ENCODE measurements around the gene HSDL2. TPM values are rescaled to one million over a fixed set of nuclear protein-coding genes. Genes with fewer than 3 reads are reported as not detected.
A peak's percentile ranks its signal among the peaks of the same experiment; 100 is the strongest.
"Not testable (repeated sequence)": the region's sequence is repeated elsewhere in the genome, so short reads cannot be mapped to it uniquely, and the experiment has no call there.

Gene HSDL2
- total RNA-seq, 4 donors from 2014 or later: 43.0 to 66.5 (median 60.9) TPM

DNA sequence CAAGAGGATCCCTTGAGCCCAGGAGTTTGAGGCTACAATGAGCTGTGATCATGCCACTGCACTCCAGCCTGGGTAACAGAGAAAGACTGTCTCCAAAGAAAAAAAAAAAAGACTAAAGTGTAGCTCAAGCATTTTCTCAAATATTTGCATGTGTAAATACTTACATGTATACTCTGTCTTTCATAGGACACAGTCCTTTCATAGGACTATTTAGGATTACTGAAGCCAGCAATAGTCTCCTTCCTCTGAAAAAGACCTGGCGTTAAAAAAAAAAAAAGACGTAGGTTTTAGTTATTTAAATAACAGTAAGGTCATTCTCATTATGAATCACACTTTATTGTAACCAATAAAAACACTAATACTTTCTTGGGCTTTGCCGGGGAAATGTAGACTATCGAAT is 29.9 kb downstream of the HSDL2 start:
- no peak overlapping the region for H3K27ac ChIP-seq
- peaks cover 0 to 61% of the 10 kb centered on the region in 2 donors for H3K36me3 ChIP-seq
- no peak overlapping the region for H3K4me3 ChIP-seq
- H3K27me3 ChIP-seq: no peaks in the 10 kb centered on the region
- no peaks in the 10 kb centered on the region for H3K9me3 ChIP-seq
- 72 to 97% methylated on average over 4 of the region's 4 CpGs for WGBS, 2 donors (ENCODE audit: low coverage in 1 of 2)
- TF ChIP-seq, protein P1, sequence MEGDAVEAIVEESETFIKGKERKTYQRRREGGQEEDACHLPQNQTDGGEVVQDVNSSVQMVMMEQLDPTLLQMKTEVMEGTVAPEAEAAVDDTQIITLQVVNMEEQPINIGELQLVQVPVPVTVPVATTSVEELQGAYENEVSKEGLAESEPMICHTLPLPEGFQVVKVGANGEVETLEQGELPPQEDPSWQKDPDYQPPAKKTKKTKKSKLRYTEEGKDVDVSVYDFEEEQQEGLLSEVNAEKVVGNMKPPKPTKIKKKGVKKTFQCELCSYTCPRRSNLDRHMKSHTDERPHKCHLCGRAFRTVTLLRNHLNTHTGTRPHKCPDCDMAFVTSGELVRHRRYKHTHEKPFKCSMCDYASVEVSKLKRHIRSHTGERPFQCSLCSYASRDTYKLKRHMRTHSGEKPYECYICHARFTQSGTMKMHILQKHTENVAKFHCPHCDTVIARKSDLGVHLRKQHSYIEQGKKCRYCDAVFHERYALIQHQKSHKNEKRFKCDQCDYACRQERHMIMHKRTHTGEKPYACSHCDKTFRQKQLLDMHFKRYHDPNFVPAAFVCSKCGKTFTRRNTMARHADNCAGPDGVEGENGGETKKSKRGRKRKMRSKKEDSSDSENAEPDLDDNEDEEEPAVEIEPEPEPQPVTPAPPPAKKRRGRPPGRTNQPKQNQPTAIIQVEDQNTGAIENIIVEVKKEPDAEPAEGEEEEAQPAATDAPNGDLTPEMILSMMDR (IDR thresholded peaks at IDR 0.05): no peak
- TF ChIP-seq EP300 (IDR thresholded peaks at IDR 0.05) (no peak), POLR2AphosphoS5 (IDR thresholded peaks at IDR 0.05) (no peak), POLR2A (IDR thresholded peaks at IDR 0.05) (no peak)
- peaks cover 0 to 18% (median 0%) of the 10 kb centered on the region in 3 donors for H3K4me1 ChIP-seq
- no peak for ATAC-seq

DNA sequence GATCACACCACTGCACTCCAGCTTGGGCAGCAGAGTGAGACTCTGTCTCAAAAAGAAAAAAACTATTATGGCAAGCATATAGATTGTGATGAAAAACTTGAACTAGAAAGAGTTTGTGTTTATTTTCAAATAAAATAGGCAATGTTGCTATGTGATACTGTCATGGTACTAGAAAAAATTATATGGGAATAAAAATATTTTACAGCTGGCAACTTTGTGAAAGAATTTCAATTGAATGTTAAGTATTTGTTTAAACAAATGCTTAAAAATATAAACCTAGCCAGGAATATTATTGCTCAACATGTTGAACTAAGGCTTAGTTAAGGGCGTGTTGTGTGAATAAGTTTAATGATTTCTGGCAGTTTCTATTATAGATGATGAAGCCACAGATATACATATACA is 31.7 kb downstream of the HSDL2 start:
- peak overlapping the region in 1 of 4 donors; percentile 57 for H3K27ac ChIP-seq
- no peaks in the 10 kb centered on the region for H3K27me3 ChIP-seq
- WGBS, 2 donors (ENCODE audit: low coverage in 1 of 2): 8 to 20% methylated on average over 1 of the region's 1 CpG
- TF ChIP-seq POLR2AphosphoS5 (IDR thresholded peaks at IDR 0.05) (peak; percentile 45), POLR2A (IDR thresholded peaks at IDR 0.05) (no peak)
- ATAC-seq: peak; percentile 34
- H3K4me1 ChIP-seq: peaks cover 0 to 14% (median 0%) of the 10 kb centered on the region in 3 donors
- no peak overlapping the region for H3K4me3 ChIP-seq
- H3K36me3 ChIP-seq: peaks cover 0 to 54% of the 10 kb centered on the region in 2 donors
- H3K9me3 ChIP-seq: no peaks in the 10 kb centered on the region

DNA sequence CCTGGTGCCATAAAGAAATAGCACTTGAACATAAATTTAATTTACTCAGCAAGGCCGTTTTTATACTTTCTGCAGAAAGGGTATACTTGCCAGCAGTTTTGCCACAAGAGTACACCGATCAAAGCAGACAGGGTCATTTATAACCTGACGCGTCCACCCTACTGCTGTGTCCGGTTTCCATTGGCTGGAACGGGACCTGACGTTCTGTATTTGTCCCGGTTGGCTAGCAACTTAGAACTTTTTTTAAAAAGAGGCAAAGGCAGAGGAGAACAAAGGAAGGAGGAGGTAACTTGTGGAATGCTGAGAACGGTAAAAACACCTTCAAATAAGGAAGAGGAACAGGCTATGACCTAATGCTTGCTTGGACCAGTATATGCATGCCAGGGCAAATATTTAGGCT is 33.8 kb downstream of the HSDL2 start:
- ATAC-seq, H3K4me3 ChIP-seq, H3K27ac ChIP-seq, H3K9me3 ChIP-seq, H3K27me3 ChIP-seq: not testable (repeated sequence)
- WGBS, 2 donors (ENCODE audit: low coverage in 1 of 2): 96 to 98% methylated on average over 4 to 6 of the region's 9 CpGs
- Histone ChIP-seq H3K4me1 (peaks cover 0 to 14% (median 0%) of the 10 kb centered on the region in 3 donors), H3K36me3 (peaks cover 0 to 35% of the 10 kb centered on the region in 2 donors)

DNA sequence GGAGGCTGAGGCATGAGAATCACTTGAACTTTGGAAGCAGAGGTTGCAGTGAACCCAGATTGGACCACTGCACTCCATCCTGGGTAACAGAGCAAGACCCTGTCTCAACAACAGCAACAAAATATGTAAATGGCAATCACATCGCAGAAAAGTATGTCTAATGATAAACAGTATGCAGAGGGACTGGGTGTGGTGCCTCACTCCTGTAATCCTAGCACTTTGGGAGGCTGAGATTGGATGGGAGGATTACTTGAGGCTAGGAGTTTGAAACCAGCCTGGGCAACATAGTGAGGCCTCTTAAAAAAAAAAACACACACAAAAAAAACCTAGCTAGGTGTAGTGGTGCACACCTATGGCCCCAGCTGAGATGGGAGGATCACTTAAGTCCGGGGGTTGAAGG is 40.3 kb downstream of the HSDL2 start:
- 79 to 80% methylated on average over 1 to 2 of the region's 2 CpGs for WGBS, 2 donors (ENCODE audit: low coverage in 1 of 2)
- H3K27me3 ChIP-seq: no peaks in the 10 kb centered on the region
- no peak overlapping the region for H3K4me3 ChIP-seq
- no peak overlapping the region for H3K27ac ChIP-seq
- ATAC-seq: no peak
- no peaks in the 10 kb centered on the region for H3K4me1 ChIP-seq
- no peaks in the 10 kb centered on the region for H3K9me3 ChIP-seq
- peaks cover 0 to 54% of the 10 kb centered on the region in 2 donors for H3K36me3 ChIP-seq
- TF ChIP-seq POLR2AphosphoS5 (IDR thresholded peaks at IDR 0.05) (no peak), EP300 (IDR thresholded peaks at IDR 0.05) (no peak), POLR2A (IDR thresholded peaks at IDR 0.05) (no peak)
- TF ChIP-seq, protein P1 (IDR thresholded peaks at IDR 0.05): no peak

DNA sequence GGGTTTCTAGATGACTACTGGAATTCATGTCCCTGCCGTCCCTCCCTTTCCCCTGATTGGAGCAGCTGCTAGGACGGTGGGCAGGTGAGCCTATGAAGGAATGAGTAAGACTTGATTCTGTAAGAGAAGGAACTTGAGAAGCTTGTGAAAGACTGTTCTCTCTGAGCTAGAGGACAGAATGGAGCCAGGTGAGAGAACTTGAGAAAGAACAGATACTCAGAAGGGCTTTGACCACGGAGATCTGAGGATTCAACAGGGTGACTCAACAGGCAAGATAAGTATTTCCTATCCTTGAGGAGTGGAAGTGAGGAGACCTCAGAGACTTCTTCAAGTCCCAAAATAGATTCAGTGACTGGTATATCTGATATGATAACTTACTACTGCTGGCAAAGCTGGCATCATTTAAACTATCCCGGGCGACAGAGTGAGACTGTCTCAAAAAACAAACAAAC is 41.9 kb downstream of the HSDL2 start:
- Histone ChIP-seq H3K4me1 (no peaks in the 10 kb centered on the region), H3K27ac (no peak overlapping the region), H3K4me3 (no peak overlapping the region), H3K36me3 (peaks cover 0 to 55% of the 10 kb centered on the region in 2 donors), H3K9me3 (no peaks in the 10 kb centered on the region), H3K27me3 (no peaks in the 10 kb centered on the region)
- TF ChIP-seq EP300 (IDR thresholded peaks at IDR 0.05): no peak
- no peak for TF ChIP-seq POLR2AphosphoS5 (IDR thresholded peaks at IDR 0.05)
- TF ChIP-seq, protein P1 (IDR thresholded peaks at IDR 0.05): no peak
- no peak for TF ChIP-seq POLR2A (IDR thresholded peaks at IDR 0.05)
- ATAC-seq: no peak
- WGBS, 2 donors (ENCODE audit: low coverage in 1 of 2): 80 to 93% methylated on average over 2 to 5 of the region's 5 CpGs

DNA sequence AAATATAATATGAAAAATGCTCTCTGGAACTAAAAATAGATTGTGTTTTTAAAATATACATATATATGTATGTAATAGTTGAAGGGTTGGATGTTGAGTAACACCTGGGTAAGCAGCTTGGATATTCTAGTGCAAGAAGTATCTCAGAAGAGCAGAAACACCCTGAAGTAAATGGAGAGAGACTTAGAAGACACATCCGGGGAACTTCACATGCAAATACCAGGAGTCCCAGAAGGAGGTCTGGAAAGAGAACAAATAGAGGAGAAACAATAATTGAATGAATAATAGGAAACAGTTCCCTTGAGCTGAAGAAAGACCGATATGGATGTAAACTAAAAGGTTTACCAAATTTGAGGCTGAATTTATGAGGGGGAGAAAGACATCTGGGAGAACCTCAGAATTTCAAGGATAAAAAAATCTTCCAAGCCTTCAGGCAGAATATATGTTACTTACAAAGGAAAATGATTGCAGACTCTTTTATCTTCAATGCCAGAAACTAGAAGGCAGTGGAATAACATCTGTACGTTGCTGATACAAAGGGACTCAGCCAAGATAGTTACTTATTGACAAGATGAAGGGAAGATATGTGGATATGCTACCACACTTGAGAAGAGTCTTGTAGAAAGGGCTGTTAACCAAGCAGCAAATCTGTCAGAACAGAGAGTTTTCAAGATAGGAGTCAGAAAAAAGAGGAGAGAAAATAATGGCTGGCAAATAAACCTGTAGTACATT is 42.7 kb downstream of the HSDL2 start:
- H3K9me3 ChIP-seq: no peaks in the 10 kb centered on the region
- TF ChIP-seq EP300 (IDR thresholded peaks at IDR 0.05): no peak
- no peak for TF ChIP-seq POLR2AphosphoS5 (IDR thresholded peaks at IDR 0.05)
- no peak for TF ChIP-seq POLR2A (IDR thresholded peaks at IDR 0.05)
- TF ChIP-seq, protein P1 (IDR thresholded peaks at IDR 0.05): no peak
- no peaks in the 10 kb centered on the region for H3K4me1 ChIP-seq
- H3K36me3 ChIP-seq: peaks cover 0 to 55% of the 10 kb centered on the region in 2 donors
- H3K4me3 ChIP-seq: no peak overlapping the region
- no peak overlapping the region for H3K27ac ChIP-seq
- ATAC-seq: no peak
- H3K27me3 ChIP-seq: no peaks in the 10 kb centered on the region
- 71 to 97% methylated on average over 3 of the region's 3 CpGs for WGBS, 2 donors (ENCODE audit: low coverage in 1 of 2)

Measured in gastroesophageal sphincter (tissue), 4 donors.